Neutrophil (primary cell): ENCODE results near the gene PXYLP1.

Experiments used
- H3K27ac ChIP-seq: fragments of 200-600 bp; sonication (generic); 2 replicates; pipeline ENCODE4 v1.5.1; 2016; ENCODE audit warnings: mild to moderate bottlenecking, moderate library complexity
- H3K27me3 ChIP-seq: fragments of 200-600 bp; sonication (generic); 2 replicates; pipeline ENCODE4 v1.6.0; 2016; ENCODE audit warnings: mild to moderate bottlenecking
- H3K36me3 ChIP-seq: fragments of 200-600 bp; sonication (generic); 2 replicates; pipeline ENCODE4 v1.5.1; 2017
- H3K4me1 ChIP-seq, 2 experiments: fragments of 200-600 bp in 1 of 2; sonication (generic) in 1 of 2; 1 replicate in 1 of 2; 2 replicates in 1 of 2; pipeline versions ENCODE4 v1.5.1 to v1.6.1; 2013 to 2016; ENCODE audit warnings: low read depth in 1 of 2, low read length in 1 of 2, mild to moderate bottlenecking in 1 of 2, moderate library complexity in 1 of 2; ENCODE audit not compliant: control insufficient read depth in 1 of 2, insufficient read depth in 1 of 2
- H3K4me3 ChIP-seq, 2 experiments: fragments of 200-600 bp in 1 of 2; sonication (generic) in 1 of 2; 1 replicate in 1 of 2; 2 replicates in 1 of 2; pipeline ENCODE4 v1.5.1; 2013 to 2016; ENCODE audit warnings: low read depth in 1 of 2, low read length in 1 of 2, mild to moderate bottlenecking in 1 of 2, moderate library complexity in 1 of 2
- H3K9me3 ChIP-seq: fragments of 200-600 bp; sonication (generic); 2 replicates; pipeline ENCODE4 v1.5.1; 2016
- TF ChIP-seq, protein P1 (sequence below): fragments of 200-600 bp; sonication (generic); IDR thresholded peaks from 2 replicates; pipeline ENCODE4 v1.5.1; 2016; ENCODE audit warnings: antibody characterized with exemption

Gene PXYLP1

DNA sequence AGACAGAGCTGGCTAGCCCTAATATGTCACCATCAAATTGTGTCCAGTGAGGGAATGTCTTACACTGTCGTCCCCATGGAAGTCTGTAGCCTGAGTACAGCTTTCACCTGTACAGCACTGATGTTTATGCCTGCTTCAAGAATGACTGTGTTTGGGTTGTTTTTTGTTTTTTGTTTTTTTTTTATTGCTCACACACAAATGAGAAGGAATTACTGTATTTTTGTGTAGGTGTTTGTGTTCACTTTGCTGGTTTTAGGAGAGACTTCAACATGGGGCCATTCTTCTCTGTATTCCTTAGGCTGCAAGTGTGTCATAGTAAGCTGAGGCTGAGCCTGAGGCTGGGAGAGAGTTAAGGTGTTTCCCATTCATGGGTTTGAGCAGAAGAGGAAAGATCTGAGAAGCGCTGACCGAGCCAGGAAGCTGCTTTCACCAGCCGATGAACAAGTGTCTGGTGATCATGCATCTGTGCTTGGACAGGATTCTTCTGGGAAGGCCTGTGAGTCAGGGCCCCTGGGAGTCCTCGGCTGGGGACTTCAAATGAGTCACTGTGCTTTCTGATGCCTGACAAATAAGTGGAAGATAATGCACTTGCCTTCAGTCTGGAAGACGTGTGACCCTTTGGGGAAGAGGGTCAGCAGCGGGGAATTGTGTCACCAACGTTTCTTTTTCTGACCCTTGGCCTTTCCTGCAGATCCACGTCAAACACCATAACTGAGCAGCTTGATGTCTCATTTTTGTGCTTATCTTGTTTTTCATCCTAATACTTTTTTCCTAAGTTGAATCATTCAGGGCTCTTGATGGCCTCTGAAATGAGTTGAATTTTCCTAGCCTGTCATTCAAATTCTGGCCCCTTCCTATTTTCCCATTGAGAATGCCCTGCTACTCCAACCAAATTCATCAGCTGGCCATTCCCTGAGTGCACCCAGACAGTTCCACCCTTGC is 100.0 kb downstream of the PXYLP1 start:
- no peak overlapping the region for H3K4me3 ChIP-seq
- no peaks in the 10 kb centered on the region for H3K4me1 ChIP-seq
- no peaks in the 10 kb centered on the region for H3K27me3 ChIP-seq
- H3K27ac ChIP-seq: no peak overlapping the region
- H3K9me3 ChIP-seq: no peaks in the 10 kb centered on the region
- no peaks in the 10 kb centered on the region for H3K36me3 ChIP-seq
- TF ChIP-seq, protein P1, sequence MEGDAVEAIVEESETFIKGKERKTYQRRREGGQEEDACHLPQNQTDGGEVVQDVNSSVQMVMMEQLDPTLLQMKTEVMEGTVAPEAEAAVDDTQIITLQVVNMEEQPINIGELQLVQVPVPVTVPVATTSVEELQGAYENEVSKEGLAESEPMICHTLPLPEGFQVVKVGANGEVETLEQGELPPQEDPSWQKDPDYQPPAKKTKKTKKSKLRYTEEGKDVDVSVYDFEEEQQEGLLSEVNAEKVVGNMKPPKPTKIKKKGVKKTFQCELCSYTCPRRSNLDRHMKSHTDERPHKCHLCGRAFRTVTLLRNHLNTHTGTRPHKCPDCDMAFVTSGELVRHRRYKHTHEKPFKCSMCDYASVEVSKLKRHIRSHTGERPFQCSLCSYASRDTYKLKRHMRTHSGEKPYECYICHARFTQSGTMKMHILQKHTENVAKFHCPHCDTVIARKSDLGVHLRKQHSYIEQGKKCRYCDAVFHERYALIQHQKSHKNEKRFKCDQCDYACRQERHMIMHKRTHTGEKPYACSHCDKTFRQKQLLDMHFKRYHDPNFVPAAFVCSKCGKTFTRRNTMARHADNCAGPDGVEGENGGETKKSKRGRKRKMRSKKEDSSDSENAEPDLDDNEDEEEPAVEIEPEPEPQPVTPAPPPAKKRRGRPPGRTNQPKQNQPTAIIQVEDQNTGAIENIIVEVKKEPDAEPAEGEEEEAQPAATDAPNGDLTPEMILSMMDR: no peak

DNA sequence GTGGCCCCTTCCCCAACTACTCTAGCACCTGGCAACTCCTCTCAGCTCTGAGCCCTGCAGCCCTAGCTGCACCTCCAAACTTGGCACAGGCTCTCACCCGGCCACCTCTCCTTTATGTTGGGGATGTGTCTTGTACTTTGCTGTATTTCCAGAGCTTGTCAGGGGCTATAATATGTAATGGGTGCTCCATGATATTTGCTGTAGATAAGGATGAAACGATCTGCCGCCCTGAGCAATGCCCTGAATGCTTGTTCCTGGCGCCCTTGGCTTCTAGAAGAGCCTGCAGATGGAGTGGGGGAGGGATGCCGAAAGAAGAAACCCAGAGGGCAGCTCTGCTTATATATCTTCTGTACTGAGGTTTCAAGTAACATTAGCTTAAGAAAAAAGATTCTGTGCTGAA is 100.8 kb downstream of the PXYLP1 start:
- TF ChIP-seq, protein P1: no peak
- no peaks in the 10 kb centered on the region for H3K4me1 ChIP-seq
- no peak overlapping the region for H3K27ac ChIP-seq
- no peaks in the 10 kb centered on the region for H3K27me3 ChIP-seq
- no peaks in the 10 kb centered on the region for H3K36me3 ChIP-seq
- H3K4me3 ChIP-seq: no peak overlapping the region
- no peaks in the 10 kb centered on the region for H3K9me3 ChIP-seq

DNA sequence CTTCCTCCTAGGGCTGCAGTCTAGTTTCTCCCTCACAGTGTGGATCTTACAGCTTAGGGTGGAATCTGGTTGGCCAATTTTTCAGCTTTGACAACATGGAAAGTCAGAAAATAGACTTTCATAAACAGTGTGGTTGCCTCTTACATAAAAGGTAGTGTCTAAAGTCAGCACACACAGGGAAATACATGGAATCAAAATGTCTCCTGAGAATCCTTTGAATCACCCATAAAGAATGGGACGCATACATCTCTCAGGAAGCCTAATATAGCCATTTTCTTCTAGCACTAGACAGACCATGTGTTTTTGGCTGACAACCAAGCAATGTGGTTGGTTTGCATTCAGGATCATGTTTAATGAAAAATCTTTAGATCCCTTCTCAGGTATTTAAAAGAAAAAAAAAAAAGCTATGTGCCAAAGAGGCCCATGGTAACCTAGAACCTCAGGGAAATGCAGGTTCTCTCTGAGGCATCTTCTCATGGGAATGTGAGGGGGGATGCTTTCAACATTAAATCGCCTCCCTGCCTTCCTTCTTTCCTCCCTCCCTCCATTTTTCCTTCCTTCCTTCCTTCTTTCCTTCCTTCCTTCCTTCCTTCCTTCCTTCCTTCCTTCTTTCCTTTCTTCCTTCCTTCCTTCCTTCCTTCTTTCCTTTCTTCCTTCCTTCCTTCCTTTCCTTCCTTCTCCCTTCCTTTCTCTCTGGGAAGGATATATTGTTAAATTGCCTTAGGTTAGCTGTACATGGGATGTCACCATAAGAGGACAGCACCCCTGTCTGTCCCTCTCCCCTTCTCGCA is 102.4 kb downstream of the PXYLP1 start:
- no peaks in the 10 kb centered on the region for H3K9me3 ChIP-seq
- H3K4me3 ChIP-seq: no peak overlapping the region
- no peaks in the 10 kb centered on the region for H3K36me3 ChIP-seq
- H3K27ac ChIP-seq: no peak overlapping the region
- no peaks in the 10 kb centered on the region for H3K4me1 ChIP-seq
- TF ChIP-seq, protein P1: no peak
- no peaks in the 10 kb centered on the region for H3K27me3 ChIP-seq

DNA sequence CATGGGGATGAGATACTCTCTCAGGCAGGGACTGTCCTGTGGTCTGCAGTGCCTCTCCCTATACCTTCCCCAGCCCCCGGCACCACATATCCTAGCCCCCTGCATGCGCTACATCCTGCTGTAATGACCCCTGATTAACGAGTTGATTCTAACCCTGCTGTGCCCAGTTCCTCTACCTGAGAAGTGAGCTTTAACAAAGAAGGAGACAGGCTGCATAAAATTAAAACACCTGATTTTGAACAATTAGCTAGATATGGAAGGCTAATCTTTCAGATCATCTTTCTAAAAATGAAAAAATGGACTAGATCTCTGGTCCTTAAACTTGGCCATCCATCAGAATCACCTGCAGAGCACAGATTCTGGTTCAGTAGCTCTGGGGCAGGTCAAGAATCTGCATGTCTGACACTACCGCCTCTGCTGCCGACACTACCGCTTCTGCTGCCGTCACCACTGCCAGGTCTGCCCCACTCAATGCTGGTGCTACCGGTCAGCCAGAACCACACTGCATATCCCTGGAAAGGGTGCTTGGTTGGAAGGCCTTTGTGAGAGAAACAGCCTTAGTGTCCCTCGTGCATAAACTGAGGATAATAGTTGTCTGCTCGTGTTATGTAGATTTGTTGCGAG is 103.1 kb downstream of the PXYLP1 start:
- TF ChIP-seq, protein P1: no peak
- H3K27ac ChIP-seq: no peak overlapping the region
- H3K4me1 ChIP-seq: no peaks in the 10 kb centered on the region
- no peak overlapping the region for H3K4me3 ChIP-seq
- H3K9me3 ChIP-seq: no peaks in the 10 kb centered on the region
- no peaks in the 10 kb centered on the region for H3K36me3 ChIP-seq
- H3K27me3 ChIP-seq: no peaks in the 10 kb centered on the region

DNA sequence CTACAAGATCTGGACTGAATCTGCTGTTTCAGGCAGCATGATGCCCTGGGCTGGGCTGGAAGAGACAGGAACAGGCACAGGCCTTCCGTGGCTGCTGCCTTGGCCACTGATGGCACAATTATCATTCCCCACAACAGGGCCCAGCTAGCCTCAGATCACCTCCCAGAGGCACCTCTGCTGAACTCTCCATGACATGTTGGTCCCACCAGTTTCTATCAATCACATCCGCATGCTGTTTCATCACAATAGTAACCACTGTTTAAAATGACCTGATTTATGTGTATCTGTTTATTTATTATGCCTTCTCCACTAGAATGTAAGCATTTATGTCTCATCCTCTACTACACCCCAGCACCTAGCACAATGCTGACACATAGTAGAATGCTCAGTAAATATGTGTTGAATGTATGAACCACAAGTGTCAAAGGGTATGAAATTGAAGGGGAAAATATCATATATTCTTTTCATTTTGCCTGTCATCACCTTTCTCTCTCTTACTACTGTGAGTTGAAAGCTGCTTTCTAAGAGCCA is 104.0 kb downstream of the PXYLP1 start:
- no peak overlapping the region for H3K4me3 ChIP-seq
- TF ChIP-seq, protein P1: no peak
- no peaks in the 10 kb centered on the region for H3K4me1 ChIP-seq
- H3K9me3 ChIP-seq: no peaks in the 10 kb centered on the region
- H3K36me3 ChIP-seq: no peaks in the 10 kb centered on the region
- H3K27ac ChIP-seq: no peak overlapping the region
- H3K27me3 ChIP-seq: no peaks in the 10 kb centered on the region
